NCI-H146 treated with DMSO at 0.1 percent for 48 hours (cell line): ENCODE data around the gene OR56A4.
"Not testable (repeated sequence)": the region's sequence is repeated elsewhere in the genome, so short reads cannot be mapped to it uniquely, and the experiment has no call there.

Source experiments
- DNase-seq: peaks from one replicate; lab custom pipeline; 2025; ENCODE audit not compliant: unreplicated experiment; lab: John Stamatoyannopoulos, UW

Gene OR56A4

GRCh38 chr11:5966958-5967357 is 39.8 kb downstream of the OR56A4 start:
- DNase-seq, result no peak

- not testable (repeated sequence) for DNase-seq
These were observed 45.9 kb downstream of the OR56A4 start for GRCh38 chr11:5960704-5961320.

- DNase-seq, result no peak
These were observed 51.2 kb downstream of the OR56A4 start for GRCh38 chr11:5955586-5955985.
